RKO (cell line): ENCODE measurements around the gene TBX20.
"Not testable (repeated sequence)": the region's sequence is repeated elsewhere in the genome, so short reads cannot be mapped to it uniquely, and the experiment has no call there.

ENCODE experiments used
- DNase-seq: peaks from one replicate; pipeline ENCODE4 v3.0.0-alpha.2; 2016; ENCODE audit warnings: low spot score

TBX20 gene

DNA sequence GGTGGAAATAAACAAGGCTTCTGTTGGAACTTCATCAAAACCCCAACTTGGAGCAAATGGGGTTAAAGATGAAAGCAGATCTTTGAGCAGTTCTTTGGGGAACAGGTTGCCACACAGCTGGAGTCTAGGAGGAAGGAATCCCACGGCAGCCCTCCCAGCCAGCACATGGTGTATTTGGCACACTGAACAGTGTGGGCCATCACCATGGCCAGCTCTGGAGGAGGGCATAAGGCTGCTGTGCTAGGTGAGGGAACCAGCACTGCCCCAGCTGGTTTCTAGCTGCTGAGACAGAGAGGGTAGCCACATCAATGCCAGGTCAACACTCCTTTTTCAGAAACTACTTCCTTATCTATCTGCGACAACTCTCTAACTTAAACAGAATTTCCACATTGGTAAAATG, 33.7 kb downstream of the TBX20 start:
- DNase-seq, result not testable (repeated sequence)

DNA sequence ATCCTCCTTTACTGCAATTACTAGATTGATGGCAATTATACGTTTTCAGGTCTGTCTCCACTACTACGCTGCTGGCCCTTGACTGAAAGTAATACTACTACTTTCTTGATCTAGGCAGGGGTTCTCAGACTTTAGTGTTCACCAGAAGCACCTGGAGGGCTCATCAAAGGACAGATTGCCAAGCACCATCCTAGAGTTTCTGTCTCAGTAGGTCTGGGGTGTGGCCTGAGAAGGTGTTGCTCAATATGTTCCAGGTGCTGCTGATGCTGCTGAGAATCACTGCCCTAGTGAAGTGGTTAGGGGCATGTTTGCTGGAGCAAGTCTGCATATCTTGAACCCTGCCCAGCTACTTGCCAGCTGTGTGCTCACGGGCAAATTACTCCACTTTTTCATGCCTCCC, 37.9 kb downstream of the TBX20 start:
- DNase-seq, result not testable (repeated sequence)

DNA sequence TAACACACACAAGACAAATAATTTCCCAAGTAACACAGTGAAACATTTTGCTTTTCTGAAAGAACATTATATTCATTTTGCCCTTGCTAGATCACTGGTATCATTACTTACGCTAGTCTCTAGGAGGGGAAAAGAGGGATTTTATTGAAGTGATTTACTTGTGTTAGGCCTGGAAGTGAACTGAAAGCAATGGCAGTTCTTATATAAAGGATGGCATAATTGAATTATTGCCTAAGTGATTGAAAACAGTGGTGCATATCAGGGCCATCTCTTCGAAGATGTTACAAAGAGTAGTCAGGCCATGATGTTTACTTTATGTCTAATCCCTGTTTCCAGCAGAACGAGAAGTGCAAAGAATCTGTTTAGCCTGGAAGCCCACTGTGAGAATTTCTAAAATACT, 38.8 kb downstream of the TBX20 start:
- not testable (repeated sequence) for DNase-seq

DNA sequence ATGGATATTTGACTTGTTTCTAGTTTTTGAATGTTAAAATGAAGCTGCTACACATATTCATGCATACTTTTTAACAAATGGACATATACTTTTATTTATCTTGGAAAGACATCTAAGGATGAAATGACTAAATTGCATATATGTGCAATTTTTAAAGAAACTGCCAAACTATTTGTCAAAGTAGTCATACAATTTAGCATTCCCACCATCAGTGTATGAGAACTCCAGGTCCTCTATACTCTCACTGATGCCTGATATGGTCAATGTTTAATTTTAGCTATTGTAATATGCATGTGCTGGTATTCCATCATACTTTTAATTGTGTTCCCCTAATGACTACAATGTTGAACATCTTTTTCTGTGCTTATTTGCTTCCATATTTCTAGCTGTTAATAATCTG, 47.0 kb downstream of the TBX20 start:
- DNase-seq, result not testable (repeated sequence)

DNA sequence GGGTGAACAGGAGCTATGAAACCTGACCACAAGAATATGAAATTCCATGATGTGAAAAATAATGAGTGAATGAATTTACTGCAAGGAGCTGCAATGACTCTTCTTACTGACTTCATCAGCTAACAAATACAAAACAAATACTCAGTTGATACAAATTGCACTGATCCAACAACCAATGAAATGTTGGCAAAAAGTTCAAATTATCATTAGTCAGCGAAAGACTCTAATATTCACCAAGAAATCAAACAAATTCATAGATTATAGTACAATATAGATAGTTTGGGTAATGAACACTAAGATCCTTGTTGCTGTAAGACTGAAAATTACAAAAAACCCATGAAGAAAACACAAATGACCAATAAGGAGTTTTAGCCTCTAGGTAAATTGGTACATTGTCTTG, 49.0 kb downstream of the TBX20 start:
- DNase-seq, result not testable (repeated sequence)

DNA sequence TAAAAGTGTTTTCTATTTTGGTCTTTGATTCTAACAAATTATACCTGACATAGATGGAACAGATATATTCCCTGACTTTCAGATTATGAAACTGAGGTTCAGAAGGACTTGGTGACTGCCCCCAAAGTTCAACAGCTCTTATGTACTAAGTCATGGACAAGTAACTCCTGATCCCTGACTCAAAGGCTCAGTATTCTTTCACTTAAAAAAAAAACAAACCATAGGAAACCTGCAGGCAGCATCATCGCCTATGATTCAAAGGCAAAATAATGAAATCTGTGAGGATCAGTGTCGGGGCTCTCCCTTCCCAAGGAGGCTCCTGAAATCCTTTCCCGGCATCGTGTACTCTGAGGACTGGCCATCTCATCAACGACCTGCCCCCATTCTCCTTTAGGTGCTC, 49.9 kb downstream of the TBX20 start:
- DNase-seq, result not testable (repeated sequence)

DNA sequence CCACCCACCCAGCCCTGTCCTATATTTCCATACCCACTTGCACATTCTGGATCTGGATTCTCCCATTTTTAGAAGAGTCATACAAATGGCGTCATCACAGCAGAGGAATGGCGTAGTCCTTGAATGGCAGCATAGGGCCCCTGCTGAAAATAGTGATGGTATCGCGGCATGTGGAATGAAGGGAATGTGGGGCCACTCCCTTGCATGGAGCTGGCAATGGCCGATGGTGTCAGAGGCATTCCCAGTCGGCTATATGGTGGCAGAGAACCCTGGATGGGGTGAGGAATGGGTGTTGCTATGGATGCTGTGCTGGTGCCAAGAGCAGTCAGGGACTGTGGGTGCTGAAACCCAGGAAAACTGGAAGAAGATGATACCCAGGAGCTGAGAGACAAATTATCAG, 51.5 kb downstream of the TBX20 start:
- DNase-seq, result not testable (repeated sequence)

DNA sequence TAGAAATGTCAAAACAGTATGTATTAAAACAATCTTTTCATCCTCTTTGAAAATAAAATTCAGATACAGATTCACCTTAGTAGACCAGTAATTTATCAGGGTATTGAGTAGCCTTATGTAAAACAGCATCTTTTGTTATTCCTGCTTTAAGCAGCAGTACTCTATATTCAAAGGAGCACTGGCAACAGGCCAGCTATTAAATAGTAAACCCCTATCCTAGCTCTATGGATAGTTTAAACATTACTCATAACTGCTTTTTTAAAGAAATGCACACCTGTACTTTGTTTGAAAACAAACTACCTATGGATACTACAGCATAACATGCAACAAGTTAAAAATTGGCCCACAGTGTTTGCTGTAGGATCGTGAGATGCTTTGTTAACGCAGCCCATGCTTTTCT, 53.7 kb downstream of the TBX20 start:
- DNase-seq, result not testable (repeated sequence)

DNA sequence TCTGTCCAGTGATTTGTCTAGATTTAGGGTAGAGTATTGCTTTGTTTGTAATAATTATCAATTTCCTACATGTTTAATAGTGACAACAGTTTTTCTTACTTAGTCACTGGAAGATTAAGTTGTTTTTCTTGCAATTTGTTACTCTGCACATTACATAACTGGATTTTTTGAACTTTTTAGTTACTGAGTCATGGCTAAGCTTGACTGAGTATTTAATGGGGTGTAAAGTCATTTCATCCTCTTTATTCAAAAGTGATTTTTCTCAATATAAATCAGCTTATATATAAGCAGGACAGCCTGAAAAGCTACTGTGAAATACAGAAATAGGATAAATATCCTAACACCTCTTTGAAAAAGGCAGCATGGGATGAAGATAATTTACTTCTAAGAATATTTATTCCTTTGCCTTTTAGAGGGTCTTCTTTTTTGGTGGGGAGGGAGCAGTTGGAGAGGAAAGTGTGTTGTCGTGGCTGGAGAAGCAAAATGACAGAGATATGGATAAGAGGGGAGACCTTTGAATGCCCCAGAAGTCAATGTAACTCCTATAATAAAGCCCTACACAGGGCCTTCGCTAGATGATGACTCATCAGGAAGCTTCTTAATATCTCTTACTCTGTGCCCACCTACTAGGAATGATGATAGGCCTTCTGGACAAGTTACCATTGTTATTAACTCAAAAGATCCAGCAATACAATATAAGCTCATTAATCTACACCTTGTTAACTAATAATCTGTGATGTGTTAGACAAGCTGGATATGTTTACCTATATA, 55.3 kb downstream of the TBX20 start:
- DNase-seq, result not testable (repeated sequence)

DNA sequence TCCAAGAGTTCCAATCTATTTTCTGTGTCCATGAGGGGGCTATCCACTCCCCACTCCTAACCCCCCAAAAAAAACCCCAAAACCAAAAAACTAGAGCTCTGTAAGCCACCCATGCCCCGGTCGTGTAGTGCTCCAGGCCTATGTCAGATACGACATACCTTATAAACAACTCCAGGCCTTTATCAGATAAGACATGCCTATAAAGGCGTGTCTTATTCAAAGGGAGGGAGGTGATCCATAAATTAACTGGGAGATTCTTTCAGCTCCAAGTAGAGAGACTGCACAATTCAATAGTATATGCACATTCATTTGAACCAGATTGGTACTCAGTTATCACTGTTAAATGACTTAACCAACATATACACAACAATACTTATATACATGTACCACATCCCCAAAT, 62.3 kb downstream of the TBX20 start:
- not testable (repeated sequence) for DNase-seq

DNA sequence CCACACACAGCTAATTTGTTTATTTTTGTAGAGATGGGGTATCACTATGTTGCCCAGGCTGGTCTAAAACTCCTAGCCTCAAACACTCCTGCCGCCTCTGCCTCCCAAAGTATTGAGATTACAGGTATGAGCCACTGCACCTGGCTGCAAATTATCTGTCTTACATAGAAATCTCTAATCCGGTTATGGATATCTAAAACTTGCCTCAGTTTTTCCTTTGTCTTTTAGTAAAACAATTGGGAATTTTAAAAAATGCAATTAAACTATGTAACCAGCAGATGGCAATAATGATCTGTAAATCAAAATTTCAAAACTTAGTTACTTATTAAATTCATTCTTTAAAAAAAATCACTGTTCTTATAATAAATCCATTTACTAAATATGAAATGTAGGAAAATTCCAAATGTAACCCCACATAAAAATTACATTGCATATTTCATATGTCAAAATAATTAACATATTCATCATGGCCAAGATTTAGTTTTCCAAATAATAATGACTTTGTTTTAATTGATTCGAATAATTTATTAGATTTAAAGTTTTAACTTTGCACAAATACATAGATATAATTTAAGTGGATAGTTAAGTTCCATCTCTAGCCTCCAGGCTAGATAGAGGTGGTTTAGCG, 63.6 kb downstream of the TBX20 start:
- not testable (repeated sequence) for DNase-seq

DNA sequence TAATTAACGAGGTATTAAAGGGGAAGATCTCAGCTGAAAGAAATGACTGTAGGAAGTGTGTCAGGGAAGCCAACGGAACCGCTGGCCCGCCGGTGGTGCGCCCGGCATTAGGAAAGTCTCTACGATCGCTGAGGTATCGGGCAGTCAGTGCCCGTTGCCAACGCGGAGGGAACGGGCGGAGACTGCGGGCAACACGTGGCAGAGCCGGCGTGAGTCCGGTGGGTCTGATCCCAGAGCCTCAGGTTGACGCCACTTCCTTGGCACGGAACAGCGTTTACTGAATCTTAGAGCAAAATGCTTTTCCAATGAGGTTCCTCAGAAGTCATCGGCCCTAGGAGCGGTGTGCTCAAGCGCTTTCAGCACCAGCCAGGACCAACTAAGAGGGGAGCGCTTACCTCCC, 67.1 kb downstream of the TBX20 start:
- DNase-seq, result not testable (repeated sequence)

DNA sequence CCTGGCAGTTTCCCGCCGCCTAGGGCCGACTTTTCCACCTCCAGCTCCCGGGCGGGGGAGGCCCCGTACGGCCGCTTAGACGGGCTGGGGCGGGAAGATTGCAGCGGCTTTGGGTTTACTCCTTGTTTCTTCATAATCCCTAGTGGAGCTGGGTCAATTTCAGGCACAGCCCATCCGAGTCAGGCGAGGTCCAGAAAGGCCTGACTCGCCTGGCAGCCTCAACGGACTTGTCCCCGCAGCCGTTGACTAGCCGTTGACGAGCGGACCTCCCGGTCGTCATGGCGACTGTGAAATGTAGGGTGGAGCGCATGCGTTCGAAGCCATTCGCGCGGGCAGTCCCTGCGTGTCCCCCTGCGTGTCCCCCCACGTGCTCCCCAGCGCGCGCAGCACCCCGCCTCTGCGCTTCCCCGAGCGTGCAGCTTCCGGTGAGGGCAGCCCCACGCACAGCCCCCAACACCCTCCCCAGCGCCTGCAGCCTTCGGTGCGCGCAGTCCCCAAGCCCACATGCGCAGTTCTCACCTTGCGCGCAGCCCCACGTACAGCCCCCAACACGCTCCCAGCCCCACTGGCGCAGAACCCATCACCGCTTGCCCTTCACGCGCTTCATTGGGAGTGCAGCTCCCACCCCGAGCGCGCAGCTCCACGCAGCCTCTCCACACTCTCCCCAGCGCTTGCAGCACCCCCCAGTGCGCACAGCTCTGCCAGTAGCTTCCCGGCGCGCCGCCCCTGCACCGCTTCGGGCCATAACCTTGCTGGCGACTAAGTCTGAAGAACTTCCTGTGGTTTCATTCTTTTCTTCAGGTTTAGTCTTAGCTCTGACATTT, 67.8 kb downstream of the TBX20 start:
- no peak for DNase-seq

DNA sequence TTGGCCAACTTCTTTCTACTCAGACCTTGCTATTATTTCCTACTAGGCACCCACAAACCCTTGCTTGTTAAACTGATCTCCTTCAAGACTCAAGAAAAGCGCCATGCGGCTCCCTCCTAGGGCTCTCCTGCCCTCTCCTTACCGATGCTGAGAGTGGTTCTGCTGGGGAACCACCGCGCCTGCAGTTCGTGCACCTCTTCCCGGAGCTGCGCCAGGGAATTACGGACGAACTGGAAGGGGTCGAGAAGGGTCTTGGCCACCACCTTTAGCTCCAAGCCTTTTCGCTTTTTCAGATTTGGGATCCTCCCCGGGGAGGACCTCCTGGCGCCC, 68.4 kb downstream of the TBX20 start:
- not testable (repeated sequence) for DNase-seq

DNA sequence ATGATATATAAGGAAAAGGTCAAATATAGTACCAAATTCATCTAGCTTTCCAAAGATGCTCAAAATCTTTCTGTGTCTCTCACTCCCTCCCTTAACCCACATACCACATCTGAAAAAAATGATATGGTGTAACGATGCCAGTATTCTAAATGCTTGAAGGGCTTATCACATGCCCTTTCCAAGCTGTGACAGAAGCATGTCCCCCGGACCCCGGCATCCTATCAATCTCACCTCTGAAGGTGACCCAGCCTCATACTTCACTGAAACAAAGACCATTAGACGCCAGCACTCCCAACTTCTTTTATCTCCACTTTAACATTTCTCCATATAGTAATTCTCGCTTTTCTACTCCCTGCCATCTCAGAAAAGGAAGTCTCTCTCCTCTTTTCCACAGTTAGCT, 68.9 kb downstream of the TBX20 start:
- not testable (repeated sequence) for DNase-seq

DNA sequence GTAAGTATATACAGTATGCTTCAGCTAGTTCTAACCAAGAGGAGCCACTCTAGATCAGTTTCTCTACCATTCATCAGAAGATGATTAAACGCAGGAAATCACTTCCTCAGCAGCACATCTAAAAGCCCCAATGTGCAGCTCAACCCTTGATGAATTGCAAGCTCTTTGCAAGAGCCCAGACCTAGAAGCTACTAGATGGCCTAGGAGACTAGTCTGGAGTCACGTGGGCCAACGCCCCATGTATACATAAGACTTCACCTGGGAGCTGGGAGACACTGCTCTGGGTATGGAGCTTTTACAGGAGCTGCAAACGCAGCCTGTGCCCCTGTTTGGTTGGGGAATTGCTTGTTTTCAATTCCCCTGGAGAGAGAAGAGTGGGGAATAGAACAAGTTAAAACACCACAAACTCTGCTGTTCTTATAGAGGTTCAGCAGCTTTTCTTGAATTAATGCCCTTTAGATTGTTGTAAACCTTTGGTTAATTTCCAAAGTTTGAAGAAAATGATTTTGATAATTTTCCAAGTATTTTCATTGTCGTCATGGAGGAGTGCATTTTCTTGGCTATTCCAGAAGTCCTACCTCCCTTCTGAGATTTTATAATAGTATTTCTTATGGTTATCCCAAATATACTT, 69.9 kb downstream of the TBX20 start:
- DNase-seq, result not testable (repeated sequence)

DNA sequence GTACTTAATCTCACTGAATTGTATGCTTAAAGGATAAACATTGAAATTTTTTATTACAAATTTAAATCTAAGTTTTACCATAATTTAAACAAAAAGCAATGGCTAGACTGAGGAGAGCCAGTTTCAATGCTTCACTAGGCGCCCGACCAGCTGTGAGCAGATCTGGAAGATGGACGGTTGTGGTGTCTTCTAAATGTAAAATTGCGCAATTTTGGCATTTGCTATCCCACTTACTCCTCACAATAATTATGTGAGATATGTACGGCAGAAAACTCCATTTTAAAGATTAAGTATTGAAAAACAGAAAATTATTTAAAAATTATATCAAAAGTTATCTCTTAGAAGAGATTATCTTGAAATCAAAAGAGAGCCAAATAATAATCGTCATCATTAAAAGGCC, 73.2 kb downstream of the TBX20 start:
- DNase-seq, result not testable (repeated sequence)

DNA sequence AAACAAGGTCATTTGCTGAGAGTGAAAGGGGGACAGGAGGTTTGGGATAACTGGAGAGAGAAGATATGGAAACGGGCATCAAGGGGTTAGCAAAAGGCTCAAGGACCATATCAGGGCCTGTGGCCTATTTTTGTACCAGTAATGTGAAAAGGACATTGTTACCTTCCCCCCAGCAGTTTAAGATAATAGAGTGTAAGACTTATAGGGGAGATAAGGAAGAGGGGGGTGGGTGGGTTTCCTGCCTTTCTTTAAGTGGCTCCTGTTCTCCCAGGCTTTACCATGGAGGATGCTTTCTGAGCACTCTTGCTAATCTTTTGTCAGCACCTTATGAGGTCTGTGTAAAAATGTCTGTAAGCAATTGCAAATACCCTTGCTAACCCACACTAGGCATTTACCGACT, 80.7 kb downstream of the TBX20 start:
- not testable (repeated sequence) for DNase-seq

DNA sequence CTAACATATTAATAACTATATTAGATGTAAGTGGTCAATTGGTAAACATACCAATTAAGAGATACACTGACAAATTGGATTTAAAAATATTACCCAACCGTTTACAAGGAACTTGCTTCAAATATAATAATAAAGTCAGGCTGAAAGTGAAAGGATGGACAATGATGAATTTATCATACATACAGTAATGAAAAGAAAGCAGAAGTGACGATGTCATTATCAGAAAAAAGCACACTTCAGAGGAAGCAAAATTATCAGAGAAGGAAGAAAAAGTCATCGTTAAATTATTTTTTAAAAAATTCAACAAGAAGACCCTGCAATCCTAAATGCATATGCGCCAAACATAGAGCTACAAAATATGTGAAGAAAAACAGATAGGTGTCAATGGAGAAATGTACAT, 81.8 kb downstream of the TBX20 start:
- DNase-seq, result not testable (repeated sequence)

DNA sequence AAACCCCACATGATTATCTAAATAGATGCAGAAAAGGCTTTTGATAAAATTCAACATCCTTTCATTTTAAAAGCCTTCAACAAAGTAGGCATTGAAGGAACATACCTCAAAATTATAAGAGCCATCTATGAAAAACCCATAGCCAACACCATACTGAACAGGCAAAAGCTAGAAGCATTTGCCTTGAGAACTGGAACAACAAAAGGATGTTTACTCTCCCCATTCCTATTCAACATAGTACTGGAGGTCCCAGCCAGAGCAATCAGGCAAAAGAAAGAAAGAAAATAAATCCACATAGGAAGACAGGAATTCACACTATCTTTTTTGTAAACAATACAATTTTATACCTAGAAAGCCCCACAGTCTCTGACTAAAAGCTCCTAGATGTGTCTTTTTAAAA, 86.2 kb downstream of the TBX20 start:
- not testable (repeated sequence) for DNase-seq

DNA sequence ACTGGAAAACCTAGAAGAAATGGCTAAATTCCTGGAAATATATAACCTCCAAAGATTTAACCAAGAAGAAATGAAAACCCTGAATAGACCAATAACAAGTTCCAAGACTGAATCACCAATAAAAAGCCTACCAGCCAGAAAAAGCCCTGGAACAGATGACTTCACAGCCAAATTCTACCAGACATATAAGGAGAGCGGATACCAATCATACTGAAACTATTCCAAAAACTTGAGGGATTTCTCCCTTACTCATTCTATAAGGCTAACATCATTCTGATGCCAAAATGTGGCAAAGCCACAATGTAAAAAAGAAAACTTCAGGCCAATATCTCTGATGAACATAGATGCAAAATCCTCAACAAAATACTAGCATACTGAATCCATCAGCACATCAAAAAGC, 86.7 kb downstream of the TBX20 start:
- DNase-seq, result not testable (repeated sequence)

DNA sequence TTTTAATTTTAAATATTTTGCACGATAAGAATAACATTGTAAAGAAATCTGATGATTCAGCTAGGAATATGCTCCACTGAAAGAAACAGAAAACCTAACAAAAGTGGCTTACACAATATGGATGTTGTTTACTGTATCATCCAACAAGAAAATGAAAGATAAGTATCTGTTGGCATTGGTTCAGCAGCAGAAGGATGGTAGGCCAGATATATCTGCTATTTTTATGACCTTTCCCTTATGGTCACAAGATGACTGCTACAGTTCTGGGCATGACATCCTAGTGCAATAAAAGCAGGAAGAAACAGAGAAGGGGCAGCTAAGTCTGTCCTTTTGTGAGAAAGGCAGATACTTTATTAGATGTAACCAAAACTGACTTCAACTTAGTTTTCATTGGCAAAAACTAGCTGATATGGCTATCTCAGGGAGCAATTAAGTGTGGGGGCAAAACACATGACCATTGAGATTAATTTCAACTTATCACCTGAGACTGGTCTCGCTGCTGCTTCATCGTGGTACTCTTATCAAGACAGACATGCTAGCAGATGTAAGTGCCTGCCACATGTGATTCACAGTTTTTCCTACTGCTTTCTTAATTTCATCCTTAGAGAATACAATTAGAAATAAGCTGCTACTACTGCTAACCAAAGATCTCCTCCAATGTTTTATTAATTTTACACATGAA, 92.7 kb downstream of the TBX20 start:
- not testable (repeated sequence) for DNase-seq
